ENCODE measurements around the gene HSD11B2.
"Not testable (repeated sequence)": the region's sequence is repeated elsewhere in the genome, so short reads cannot be mapped to it uniquely, and the experiment has no call there.

Gene HSD11B2

DNA sequence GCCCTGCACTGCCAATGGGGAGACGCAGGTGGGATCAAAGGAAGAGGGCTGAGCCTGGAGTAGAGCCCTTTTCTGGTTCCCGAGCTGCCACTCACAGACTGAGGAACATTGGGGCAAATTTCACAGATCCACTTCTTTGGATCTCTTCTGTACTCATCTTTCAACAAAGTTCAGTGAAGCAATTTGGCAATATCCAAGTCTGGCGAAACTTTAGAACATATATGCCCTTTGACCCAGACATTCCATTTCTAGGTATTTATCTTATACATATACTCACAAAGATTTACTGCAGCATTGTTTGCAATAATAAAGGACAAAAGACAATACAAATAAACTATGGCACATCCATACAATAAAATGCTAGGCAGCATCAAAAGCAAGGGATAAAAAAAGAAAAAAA, 19.6 kb upstream of the HSD11B2 start:
- TF ChIP-seq, protein P1, sequence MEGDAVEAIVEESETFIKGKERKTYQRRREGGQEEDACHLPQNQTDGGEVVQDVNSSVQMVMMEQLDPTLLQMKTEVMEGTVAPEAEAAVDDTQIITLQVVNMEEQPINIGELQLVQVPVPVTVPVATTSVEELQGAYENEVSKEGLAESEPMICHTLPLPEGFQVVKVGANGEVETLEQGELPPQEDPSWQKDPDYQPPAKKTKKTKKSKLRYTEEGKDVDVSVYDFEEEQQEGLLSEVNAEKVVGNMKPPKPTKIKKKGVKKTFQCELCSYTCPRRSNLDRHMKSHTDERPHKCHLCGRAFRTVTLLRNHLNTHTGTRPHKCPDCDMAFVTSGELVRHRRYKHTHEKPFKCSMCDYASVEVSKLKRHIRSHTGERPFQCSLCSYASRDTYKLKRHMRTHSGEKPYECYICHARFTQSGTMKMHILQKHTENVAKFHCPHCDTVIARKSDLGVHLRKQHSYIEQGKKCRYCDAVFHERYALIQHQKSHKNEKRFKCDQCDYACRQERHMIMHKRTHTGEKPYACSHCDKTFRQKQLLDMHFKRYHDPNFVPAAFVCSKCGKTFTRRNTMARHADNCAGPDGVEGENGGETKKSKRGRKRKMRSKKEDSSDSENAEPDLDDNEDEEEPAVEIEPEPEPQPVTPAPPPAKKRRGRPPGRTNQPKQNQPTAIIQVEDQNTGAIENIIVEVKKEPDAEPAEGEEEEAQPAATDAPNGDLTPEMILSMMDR (IDR thresholded peaks at IDR 0.05; ENCODE audit: low read depth, low read length, missing control alignments) = no peak
- in situ Hi-C loops (cut with HindIII; ENCODE audit: low pct_ligation_motif_present, low sequenced_read_pairs) = no loop called here
- Histone ChIP-seq H3K27me3 (replicated peaks) (no peaks in the 10 kb centered on the region), H3K27ac (no peak overlapping the region), H3K4me3 (ENCODE audit: low read depth, low read length) (no peak overlapping the region), H3K36me3 (replicated peaks) (no peaks in the 10 kb centered on the region)
- DNase-seq = no peak

DNA sequence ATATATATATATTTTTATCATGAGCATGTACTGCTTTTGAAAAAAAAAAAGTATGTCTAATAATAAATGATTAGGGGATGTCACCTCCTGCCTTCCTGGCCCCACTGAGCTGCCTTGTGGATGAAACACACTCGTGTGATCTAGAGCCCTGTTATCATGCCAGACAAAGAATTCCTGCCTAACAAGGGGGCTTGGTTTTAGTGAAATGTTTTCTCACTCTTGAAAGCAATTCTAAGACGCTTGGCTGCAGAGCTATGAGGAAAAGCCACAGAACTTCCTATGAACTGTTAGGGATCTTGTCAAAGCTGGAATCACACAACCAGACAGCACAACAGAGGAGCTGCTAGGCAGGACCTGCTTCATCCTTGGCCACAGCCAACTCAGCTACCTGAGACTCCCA, 18.6 kb upstream of the HSD11B2 start:
- H3K27me3 ChIP-seq (replicated peaks) = no peaks in the 10 kb centered on the region
- TF ChIP-seq, protein P1 (IDR thresholded peaks at IDR 0.05; ENCODE audit: low read depth, low read length, missing control alignments) = no peak
- no peaks in the 10 kb centered on the region for H3K36me3 ChIP-seq (replicated peaks)
- H3K27ac ChIP-seq = no peak overlapping the region
- DNase-seq = no peak
- in situ Hi-C loops (cut with HindIII; ENCODE audit: low pct_ligation_motif_present, low sequenced_read_pairs) = no loop called here
- H3K4me3 ChIP-seq (ENCODE audit: low read depth, low read length) = no peak overlapping the region

DNA sequence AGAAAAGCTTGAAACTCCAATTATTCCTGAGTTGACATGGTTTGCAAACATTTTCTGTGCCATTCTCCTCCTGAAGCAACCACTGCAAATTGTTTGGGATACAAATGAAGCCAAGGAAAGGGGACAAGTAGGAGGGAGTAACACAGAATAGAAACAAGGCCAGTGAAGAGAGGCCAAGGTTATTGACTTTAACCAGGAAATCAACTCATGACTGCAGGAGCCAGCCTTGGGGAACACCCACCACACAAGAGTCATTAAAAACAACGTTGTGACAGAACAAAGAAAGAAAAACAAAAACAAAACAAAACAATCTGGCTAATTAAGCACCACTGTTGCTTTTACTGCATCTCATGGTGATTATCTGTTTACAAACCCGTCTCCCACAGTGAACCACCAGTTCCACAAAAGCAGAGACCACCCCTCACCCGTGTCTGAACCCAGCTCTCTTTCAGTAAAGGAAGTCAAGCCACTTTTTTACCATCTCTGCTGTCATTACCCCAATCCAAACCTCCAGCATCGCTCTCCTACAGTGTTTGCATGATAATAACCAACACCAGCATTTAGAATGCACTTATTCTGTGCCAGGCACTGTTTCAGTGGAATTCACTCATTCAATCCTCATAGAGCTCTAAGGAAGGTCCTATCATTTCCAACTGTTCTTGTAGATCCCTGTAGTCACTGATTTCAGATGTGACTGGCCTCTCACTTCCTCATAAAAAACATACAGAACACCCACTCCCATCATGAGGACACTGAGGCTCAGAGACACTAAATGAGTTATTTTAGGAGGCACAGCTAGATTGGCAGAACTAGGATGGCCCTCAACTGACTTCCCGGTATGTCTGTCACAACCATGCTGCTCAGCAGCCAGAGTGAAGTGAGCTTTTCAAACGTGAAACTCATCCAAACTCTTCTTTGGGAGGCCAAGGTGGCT, 16.7 kb upstream of the HSD11B2 start:
- TF ChIP-seq, protein P1 (IDR thresholded peaks at IDR 0.05; ENCODE audit: low read depth, low read length, missing control alignments) = no peak
- no peak overlapping the region for H3K4me3 ChIP-seq (ENCODE audit: low read depth, low read length)
- no peak for DNase-seq
- H3K36me3 ChIP-seq (replicated peaks) = no peaks in the 10 kb centered on the region
- in situ Hi-C loops (cut with HindIII; ENCODE audit: low pct_ligation_motif_present, low sequenced_read_pairs) = no loop called here
- no peak overlapping the region for H3K27ac ChIP-seq
- no peaks in the 10 kb centered on the region for H3K27me3 ChIP-seq (replicated peaks)

- in situ Hi-C loops (cut with HindIII; ENCODE audit: low pct_ligation_motif_present, low sequenced_read_pairs); H3K36me3 ChIP-seq (replicated peaks); H3K27ac ChIP-seq; H3K27me3 ChIP-seq (replicated peaks); DNase-seq: not testable (repeated sequence)
- H3K4me3 ChIP-seq (ENCODE audit: low read depth, low read length) = peak overlapping the region; percentile 78
These were observed 15.5 kb upstream of the HSD11B2 start for GRCh38 chr16:67415421-67415820.

DNA sequence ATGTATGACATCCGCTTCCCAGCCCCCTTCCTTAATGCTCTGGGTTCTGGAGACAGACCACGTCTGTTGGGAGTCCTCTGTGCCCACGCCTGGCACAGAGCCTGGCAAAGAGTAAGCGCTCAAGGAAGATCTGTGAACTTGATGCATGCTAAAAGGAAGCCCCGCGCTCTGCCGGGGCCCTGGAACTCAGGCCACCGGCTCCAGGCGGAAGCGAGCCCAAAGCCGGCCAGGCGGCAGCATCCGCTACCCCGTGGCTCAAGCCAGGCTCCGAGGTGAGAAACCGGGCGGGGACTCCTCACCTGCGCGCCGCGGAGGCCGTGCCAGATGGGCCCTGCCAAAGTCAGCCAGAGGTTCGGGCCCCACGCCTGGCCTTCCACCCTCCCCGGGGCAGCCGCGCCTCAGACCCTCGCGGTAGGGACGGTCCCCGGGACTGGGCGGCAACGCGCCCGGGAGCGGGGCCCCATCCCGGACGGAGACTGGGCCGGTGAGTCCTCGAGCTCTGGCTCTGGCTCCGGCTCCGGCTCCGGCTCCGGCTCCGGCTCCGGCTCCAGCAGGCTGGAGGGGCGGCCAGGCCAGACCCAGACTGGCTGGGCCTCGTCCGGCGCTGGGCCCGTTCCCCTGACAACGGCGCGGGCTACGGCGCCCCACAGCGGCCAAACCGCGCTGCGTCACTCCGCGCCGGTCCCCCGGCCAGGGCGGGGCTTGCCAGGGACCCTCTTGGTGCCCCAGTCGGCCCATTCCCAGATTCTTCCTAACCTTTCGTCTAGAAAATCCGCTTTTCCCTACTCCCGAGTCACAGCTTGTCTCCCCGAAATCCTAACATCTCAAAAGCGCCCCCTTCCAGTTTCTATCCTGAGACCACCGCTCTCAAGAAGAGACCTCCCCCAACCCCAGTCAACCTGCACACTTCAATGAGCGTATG, 14.8 kb upstream of the HSD11B2 start, which contains the start of gene ZDHHC1:
Gene ZDHHC1, minus strand, starts transcription at position 606 of the 922 bp plus-strand sequence. CDS start 8,702 bp downstream, outside the sequence.
- DNase-seq = peak; percentile 35
- Histone ChIP-seq H3K4me3 (ENCODE audit: low read depth, low read length) (peak within 1 kb of the TSS; percentile 78), H3K27ac (peak within 1 kb of the TSS; percentile 47), H3K36me3 (replicated peaks) (no peaks in the 10 kb centered on the region), H3K27me3 (replicated peaks) (no peaks in the 10 kb centered on the region)
- TF ChIP-seq, protein P1 (IDR thresholded peaks at IDR 0.05; ENCODE audit: low read depth, low read length, missing control alignments) = peak; percentile 35
- in situ Hi-C loops (cut with HindIII; ENCODE audit: low pct_ligation_motif_present, low sequenced_read_pairs) = no loop called here

Measured in brain microvascular endothelial cell (primary cell).